HepG2 (cell line): ENCODE results near the gene GTPBP6. TPM values are rescaled to one million over a fixed set of nuclear protein-coding genes. Genes with fewer than 3 reads are reported as not detected.

Experiments used
- CAMTA2 ChIP-seq: sonication (generic); formaldehyde crosslinking; IDR thresholded peaks from 2 replicates; pipeline ENCODE4 v1.4.0; 2020; ENCODE audit warnings: mild to moderate bottlenecking, missing genetic modification reagents, borderline replicate concordance
- CBX1 ChIP-seq: IDR thresholded peaks from one replicate; pipeline ENCODE4 v1.6.1; 2016; ENCODE audit warnings: antibody characterized with exemption, low read depth
- CHD2 ChIP-seq: IDR thresholded peaks from 2 replicates; pipeline ENCODE4 v1.6.1; 2011; ENCODE audit warnings: low read depth, low read length, improper control_type of control experiment
- GATAD1 ChIP-seq: IDR thresholded peaks from 2 replicates; pipeline ENCODE4 v1.6.1; 2016; ENCODE audit warnings: missing genetic modification reagents, missing compliant biosample characterization
- HNRNPL ChIP-seq: fragments of 200-400 bp; formaldehyde crosslinking; IDR thresholded peaks from 2 replicates; pipeline ENCODE4 v1.6.1; 2017; ENCODE audit warnings: mild to moderate bottlenecking, low read depth, low read length
- MNT ChIP-seq: fragments of 450-650 bp; IDR thresholded peaks from 2 replicates; pipeline ENCODE4 v1.6.1; 2016
- POLR2AphosphoS2 ChIP-seq: IDR thresholded peaks from 2 replicates; pipeline ENCODE4 v1.6.1; 2011; ENCODE audit warnings: low read depth, low read length, improper control_type of control experiment
- SRSF4 ChIP-seq: fragments of 200-400 bp; formaldehyde crosslinking; IDR thresholded peaks from one replicate; pipeline ENCODE4 v1.6.1; 2018; ENCODE audit warnings: mild to moderate bottlenecking, low read depth, low read length, moderate library complexity; ENCODE audit not compliant: poor library complexity, severe bottlenecking
- THAP7 ChIP-seq: sonication (generic); formaldehyde crosslinking; IDR thresholded peaks from 2 replicates; pipeline ENCODE4 v1.8.1; 2023; ENCODE audit warnings: mild to moderate bottlenecking, missing genetic modification reagents
- ZNF224 ChIP-seq: sonication (generic); formaldehyde crosslinking; IDR thresholded peaks from 2 replicates; pipeline ENCODE4 v1.5.0; 2020; ENCODE audit warnings: mild to moderate bottlenecking, missing genetic modification reagents
- ZNF367 ChIP-seq: sonication (generic); formaldehyde crosslinking; IDR thresholded peaks from 2 replicates; pipeline ENCODE4 v1.4.0; 2020; ENCODE audit warnings: missing genetic modification reagents, borderline replicate concordance
- ZNF484 ChIP-seq: sonication (generic); formaldehyde crosslinking; IDR thresholded peaks from 2 replicates; pipeline ENCODE4 v1.5.1; 2020; ENCODE audit warnings: mild to moderate bottlenecking, low read depth, missing genetic modification reagents, borderline replicate concordance
- ZNF564 ChIP-seq: sonication (generic); formaldehyde crosslinking; IDR thresholded peaks from 2 replicates; pipeline ENCODE4 v1.8.1; 2023; ENCODE audit warnings: mild to moderate bottlenecking, missing genetic modification reagents
- ZNF598 ChIP-seq: sonication (generic); formaldehyde crosslinking; IDR thresholded peaks from 2 replicates; pipeline ENCODE4 v1.5.1; 2020; ENCODE audit warnings: mild to moderate bottlenecking, missing genetic modification reagents, borderline replicate concordance
- ZNF639 ChIP-seq: conservative IDR thresholded peaks from 2 replicates; pipeline ENCODE4 v1.6.1; 2018; ENCODE audit warnings: missing genetic modification reagents
- ZNF670 ChIP-seq: sonication (generic); formaldehyde crosslinking; IDR thresholded peaks from 2 replicates; pipeline ENCODE4 v1.8.0; 2022; ENCODE audit warnings: mild to moderate bottlenecking, missing genetic modification reagents, borderline replicate concordance
- ZNF691 ChIP-seq: sonication (generic); formaldehyde crosslinking; IDR thresholded peaks from 2 replicates; pipeline ENCODE4 v1.4.0; 2020; ENCODE audit warnings: missing genetic modification reagents, low read depth, mild to moderate bottlenecking, borderline replicate concordance
- ZNF720 ChIP-seq: sonication (generic); formaldehyde crosslinking; IDR thresholded peaks from 2 replicates; pipeline ENCODE4 v1.4.0; 2020; ENCODE audit warnings: missing genetic modification reagents
- ZNF773 ChIP-seq: sonication (generic); formaldehyde crosslinking; IDR thresholded peaks from 2 replicates; pipeline ENCODE4 v1.4.0; 2020; ENCODE audit warnings: missing genetic modification reagents, borderline replicate concordance
- polyA plus RNA-seq, 8 experiments: library from polyadenylated mRNA; depleted of rRNA in 3 of 8; stranded (reverse) in 7 of 8; unstranded in 1 of 8; fragments of >200 nt; fragmentation: Illumina TruSeq in 4 of 8; extraction: Trizol in 4 of 8; gene quantifications; 2 replicates each; pipeline versions ENCODE4 v1.2.1 to v1.2.3, GENCODE V29; 2011 to 2016; ENCODE audit warnings: low read depth in 4 of 8, missing spikeins in 1 of 8, mixed read lengths in 1 of 8; ENCODE audit not compliant: insufficient read depth in 1 of 8
- total RNA-seq, 5 experiments: library from RNA; depleted of rRNA; stranded (reverse); fragments of >200 nt; fragmentation: Illumina TruSeq; extraction: Trizol; gene quantifications; 2 replicates each; pipeline ENCODE4 v1.2.3, GENCODE V29; 2016; ENCODE audit warnings: low read depth in 1 of 5
- TF ChIP-seq, protein P1 (sequence below): sonication (generic); formaldehyde crosslinking; IDR thresholded peaks from 2 replicates; pipeline ENCODE4 v1.5.0; 2020; ENCODE audit warnings: missing genetic modification reagents
- TF ChIP-seq, protein P2 (sequence below): sonication (generic); formaldehyde crosslinking; IDR thresholded peaks from 2 replicates; pipeline ENCODE4 v1.8.1; 2023; ENCODE audit warnings: missing genetic modification reagents, inconsistent platforms, borderline replicate concordance

Gene GTPBP6
- total and polyA plus RNA-seq, 2 of the 13 experiments (the other 11 are each of a cell fraction or from before 2014, with no cell fraction given), result 20.2 to 39.6 TPM

DNA sequence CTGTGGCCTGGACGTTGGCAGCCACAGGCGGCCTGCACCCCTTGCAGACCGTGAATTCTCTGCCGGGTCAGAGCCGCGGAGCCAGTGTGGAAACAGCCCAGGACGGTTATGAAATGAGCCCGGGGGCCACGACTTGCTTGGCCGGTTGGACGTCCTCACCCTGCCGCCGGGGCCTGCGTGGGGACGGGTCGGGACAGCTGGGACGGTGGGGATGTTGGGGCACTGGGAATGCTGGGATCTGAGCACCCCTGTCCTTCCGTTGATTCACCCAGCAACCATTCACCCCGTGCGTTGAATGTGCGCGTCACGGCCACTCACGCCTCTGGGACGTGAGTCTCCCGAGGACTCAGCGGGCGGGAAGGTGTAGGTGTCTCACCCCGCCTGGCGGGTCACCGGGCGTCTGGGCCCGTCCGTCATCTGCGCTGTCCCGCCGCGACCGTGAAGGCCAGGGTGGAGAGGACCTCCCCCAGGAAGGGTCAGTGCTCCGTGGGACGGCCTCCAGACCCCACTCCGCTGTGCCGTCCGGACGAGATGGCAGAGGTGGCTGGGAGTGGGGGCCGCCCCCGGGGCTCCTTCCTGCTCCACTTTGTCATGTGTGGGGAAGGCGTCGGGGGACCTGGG, 41.9 kb downstream of the GTPBP6 start (continued):
- no peak for TF ChIP-seq POLR2AphosphoS2
- no peak for TF ChIP-seq CBX1
- TF ChIP-seq, protein P1, sequence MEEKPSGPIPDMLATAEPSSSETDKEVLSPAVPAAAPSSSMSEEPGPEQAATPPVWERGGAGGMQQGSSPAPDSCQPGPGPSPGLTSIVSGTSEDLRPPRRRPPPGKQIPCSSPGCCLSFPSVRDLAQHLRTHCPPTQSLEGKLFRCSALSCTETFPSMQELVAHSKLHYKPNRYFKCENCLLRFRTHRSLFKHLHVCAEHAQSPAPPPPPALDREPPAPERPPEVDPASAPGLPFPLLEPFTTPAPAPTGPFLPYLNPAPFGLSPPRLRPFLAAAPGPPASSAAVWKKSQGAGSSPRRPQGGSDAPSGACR (CRISPR knock-in tag), result no peak
- no peak for TF ChIP-seq SRSF4
- no peak for TF ChIP-seq THAP7 (CRISPR knock-in tag)
- no peak for TF ChIP-seq ZNF639 (CRISPR knock-in tag)
- no peak for TF ChIP-seq GATAD1 (CRISPR knock-in tag)
- TF ChIP-seq ZNF691 (CRISPR knock-in tag), result 0 out of 2 replicates have a peak, but pooled peaks have one; percentile 28
- TF ChIP-seq ZNF367, result no peak
- no peak for TF ChIP-seq CAMTA2
- TF ChIP-seq ZNF670 (CRISPR knock-in tag), result peak; percentile 23; the same call in 1 of the 2 replicates
- no peak for TF ChIP-seq ZNF564
- TF ChIP-seq ZNF720 (CRISPR knock-in tag), result no peak
- TF ChIP-seq MNT, result no peak
- 0 out of 2 replicates have a peak, but pooled peaks have one; percentile 74 for TF ChIP-seq ZNF484
- TF ChIP-seq ZNF773, result 0 out of 2 replicates have a peak, but pooled peaks have one; percentile 33
- TF ChIP-seq, protein P2, sequence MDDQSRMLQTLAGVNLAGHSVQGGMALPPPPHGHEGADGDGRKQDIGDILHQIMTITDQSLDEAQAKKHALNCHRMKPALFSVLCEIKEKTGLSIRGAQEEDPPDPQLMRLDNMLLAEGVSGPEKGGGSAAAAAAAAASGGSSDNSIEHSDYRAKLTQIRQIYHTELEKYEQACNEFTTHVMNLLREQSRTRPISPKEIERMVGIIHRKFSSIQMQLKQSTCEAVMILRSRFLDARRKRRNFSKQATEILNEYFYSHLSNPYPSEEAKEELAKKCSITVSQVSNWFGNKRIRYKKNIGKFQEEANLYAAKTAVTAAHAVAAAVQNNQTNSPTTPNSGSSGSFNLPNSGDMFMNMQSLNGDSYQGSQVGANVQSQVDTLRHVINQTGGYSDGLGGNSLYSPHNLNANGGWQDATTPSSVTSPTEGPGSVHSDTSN (CRISPR knock-in tag), result no peak
- TF ChIP-seq ZNF598 (CRISPR knock-in tag), result no peak
- TF ChIP-seq ZNF224 (CRISPR knock-in tag), result no peak
- TF ChIP-seq HNRNPL, result 0 out of 2 replicates have a peak, but pooled peaks have one; percentile 8
- TF ChIP-seq CHD2, result no peak
